HL-60 (cell line): ENCODE results near the gene TAC3.
"Not testable (repeated sequence)": the region's sequence is repeated elsewhere in the genome, so short reads cannot be mapped to it uniquely, and the experiment has no call there.

Experiments used
- DNase-seq, 2 experiments: peaks; one replicate each; pipeline ENCODE4 v3.0.0-alpha.2; 2010 to 2020; ENCODE audit warnings: low read depth in 1 of 2, low spot score in 1 of 2
- H3K27ac ChIP-seq: fragments of 250-450 bp; sonication (Bioruptor Pico); replicated peaks from 2 replicates; pipeline ENCODE4 v1.5.1; 2020; ENCODE audit warnings: mild to moderate bottlenecking, moderate library complexity
- H3K27me3 ChIP-seq: fragments of 250-450 bp; sonication (Bioruptor Pico); 2 replicates; pipeline ENCODE4 v1.5.1; 2021; ENCODE audit warnings: mild to moderate bottlenecking, moderate library complexity; ENCODE audit not compliant: insufficient read depth, poor library complexity, severe bottlenecking
- H3K4me3 ChIP-seq: replicated peaks from 2 replicates; pipeline ENCODE4 v1.5.1; 2011; ENCODE audit warnings: mild to moderate bottlenecking, control low read depth, low read length; ENCODE audit not compliant: insufficient read depth
- SPI1 ChIP-seq: IDR thresholded peaks from 2 replicates; pipeline ENCODE4 v1.6.1; 2012; ENCODE audit warnings: low read depth, mild to moderate bottlenecking, borderline replicate concordance

Gene TAC3

DNA sequence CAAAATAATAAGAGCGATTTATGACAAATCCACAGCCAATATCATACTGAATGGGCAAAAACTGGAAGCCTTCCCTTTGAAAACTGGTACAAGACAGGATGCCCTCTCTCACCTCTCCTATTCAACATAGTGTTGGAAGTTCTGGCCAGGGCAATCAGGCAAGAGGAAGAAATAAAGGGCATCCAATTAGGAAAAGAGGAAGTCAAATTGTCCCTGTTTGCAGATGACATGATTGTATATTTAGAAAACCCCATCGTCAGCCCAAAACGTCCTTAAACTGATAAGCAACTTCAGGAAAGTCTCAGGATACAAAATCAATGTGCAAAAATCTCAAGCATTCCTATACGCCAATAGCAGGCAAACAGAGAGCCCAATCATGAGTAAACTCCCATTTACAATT lies 54.1 kb downstream of the TAC3 start:
- DNase-seq, H3K27ac ChIP-seq, H3K27me3 ChIP-seq, H3K4me3 ChIP-seq: not testable (repeated sequence)
- peak; percentile 64; the same call in 1 of the 2 replicates for TF ChIP-seq SPI1
